GM18499 (cell line): ENCODE data around the gene MYBPH.

ENCODE experiments used
- ATAC-seq: cut with Tn5 transposase; IDR thresholded peaks from one replicate; pipeline ENCODE4 v1.9.1; 2021; ENCODE audit warnings: moderate number of reproducible peaks; ENCODE audit not compliant: insufficient read depth, unreplicated experiment

The MYBPH gene

GRCh38 chr1:203180611-203181330 is 5.1 kb upstream of the MYBPH start:
- ATAC-seq = no peak

- no peak for ATAC-seq
Observed at GRCh38 chr1:203179667-203180005, 4.0 kb upstream of the MYBPH start.

- ATAC-seq = no peak
Observed at GRCh38 chr1:203178821-203179666, 3.4 kb upstream of the MYBPH start.

DNA sequence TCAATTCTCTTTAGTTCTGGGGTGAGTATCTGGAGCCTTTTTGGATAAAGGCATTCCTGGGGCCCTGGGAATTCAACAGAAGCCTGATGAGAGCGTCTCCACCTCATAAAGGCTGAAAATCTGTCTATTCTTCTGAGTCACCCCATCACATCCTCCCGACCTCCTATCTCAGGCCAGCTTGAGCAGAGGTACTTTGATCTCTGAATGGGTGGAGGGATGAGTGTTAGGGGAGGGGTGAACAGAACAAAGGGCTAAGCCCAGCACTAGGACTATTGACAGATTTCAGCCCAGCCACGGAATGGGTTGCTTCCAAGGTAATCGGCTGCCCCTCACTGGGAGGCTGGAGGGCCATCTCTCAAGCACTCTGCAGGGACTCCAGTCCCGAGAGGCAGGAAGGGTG is 2.5 kb upstream of the MYBPH start:
- no peak for ATAC-seq

DNA sequence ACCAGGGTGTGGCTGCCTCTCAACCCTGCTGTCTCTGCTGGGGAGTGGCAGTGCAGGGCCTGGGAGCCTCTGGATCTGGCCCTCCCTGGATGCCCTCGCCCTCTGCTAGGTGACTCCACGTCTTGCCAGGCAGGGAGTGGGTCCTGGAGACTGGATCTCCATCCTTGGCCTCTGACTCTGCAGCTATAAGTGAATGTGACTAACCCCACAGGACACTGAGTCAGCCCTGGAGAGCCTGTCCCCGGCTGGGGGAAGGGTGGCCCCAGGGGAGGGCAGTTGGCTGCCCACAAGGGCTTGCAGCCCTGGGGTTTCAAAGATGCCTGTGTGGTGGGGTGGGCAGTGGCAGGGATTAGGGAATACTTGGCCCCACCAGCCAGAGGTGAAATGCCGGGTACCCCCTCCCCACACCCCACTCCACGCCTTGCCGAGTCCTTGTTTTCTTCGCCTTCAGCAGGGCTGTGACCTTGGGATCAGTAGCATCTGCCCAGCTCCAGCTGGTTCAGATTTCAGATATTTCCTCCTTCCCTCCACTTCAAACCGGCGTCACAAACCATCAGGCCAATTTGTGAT is 1.9 kb upstream of the MYBPH start:
- no peak for ATAC-seq

GRCh38 chr1:203177036-203177405 is 1.4 kb upstream of the MYBPH start:
- no peak for ATAC-seq

- no peak for ATAC-seq
Observed at GRCh38 chr1:203176273-203177035, 828 bp upstream of the MYBPH start.

GRCh38 chr1:203175827-203176241 is 208 bp upstream of the MYBPH start:
- no peak for ATAC-seq

GRCh38 chr1:203174324-203174985 is 1.2 kb downstream of the MYBPH start:
- no peak for ATAC-seq

DNA sequence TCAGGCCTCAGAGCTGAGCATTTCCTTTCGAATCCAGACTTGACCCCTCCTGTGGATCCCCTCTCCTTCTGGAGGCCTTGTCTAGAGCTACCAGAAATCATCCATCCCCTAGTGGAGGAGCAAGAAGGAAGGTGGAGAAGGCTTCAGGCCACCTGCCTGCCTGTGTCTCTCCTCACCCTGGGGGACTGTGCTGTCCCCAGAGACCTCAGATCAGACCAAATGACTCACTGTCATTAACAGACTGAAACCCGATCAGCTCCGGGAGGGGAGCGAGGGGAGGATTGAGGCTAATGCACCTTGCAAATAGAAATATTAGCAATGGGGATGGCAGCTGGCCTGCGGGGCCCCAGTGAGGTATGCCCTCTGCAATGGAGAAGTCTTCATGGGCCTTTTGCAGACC is 2.1 kb downstream of the MYBPH start:
- ATAC-seq = peak; percentile 79

GRCh38 chr1:203173011-203173555 is 2.5 kb downstream of the MYBPH start:
- no peak for ATAC-seq

GRCh38 chr1:203172184-203173010 is 3.2 kb downstream of the MYBPH start:
- no peak for ATAC-seq

DNA sequence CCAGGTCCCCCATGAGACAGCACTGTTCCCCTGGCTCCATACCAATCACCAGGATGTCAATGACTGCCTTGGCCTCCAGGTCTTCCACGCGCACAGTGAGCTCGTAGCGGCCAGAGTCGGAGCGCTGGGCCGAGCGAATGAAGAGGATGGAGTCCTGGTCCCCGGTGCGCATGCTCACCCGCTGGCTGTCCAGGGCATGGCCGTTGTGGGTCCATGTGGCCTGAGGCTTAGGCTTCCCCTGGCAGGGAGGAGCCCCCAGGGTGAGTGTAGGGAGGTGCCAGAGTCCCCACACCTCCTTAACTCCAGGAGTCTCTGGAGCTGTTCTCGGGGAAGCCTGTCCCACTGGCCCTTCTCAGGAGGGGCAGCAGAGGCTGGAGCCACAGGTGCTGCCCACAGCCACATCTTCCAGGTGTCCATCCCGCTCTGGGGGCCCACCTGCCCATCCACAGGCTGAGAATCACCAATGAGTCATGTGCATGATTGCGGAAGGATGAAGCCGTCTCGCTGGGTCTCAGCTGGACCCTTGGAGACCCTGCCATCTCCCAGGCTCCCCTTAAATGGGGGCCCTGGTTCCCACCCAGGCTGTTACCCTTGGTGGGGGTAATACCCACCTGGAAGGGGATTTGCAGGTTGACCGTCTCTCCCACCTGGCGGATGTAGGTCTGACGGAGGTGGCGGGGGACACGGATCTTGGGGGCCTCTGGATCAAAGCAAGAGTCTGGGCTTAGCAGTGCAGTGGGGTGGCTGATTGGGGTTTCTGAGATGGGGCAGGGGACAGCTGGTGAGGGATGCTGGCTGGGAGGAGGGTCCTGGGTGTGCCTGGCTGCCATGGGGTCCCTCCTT is 4.1 kb downstream of the MYBPH start:
- ATAC-seq = no peak

GRCh38 chr1:203170625-203171330 is 4.8 kb downstream of the MYBPH start:
- ATAC-seq = no peak

- ATAC-seq = no peak
Observed at GRCh38 chr1:203169770-203170520, 5.7 kb downstream of the MYBPH start.

GRCh38 chr1:203168991-203169390 is 6.6 kb downstream of the MYBPH start:
- ATAC-seq = no peak

GRCh38 chr1:203168256-203168786 is 7.3 kb downstream of the MYBPH start:
- ATAC-seq = no peak
